ACC112 (cell line): ENCODE measurements around the gene SMAD2.
A peak's percentile ranks its signal among the peaks of the same experiment; 100 is the strongest.
"Not testable (repeated sequence)": the region's sequence is repeated elsewhere in the genome, so short reads cannot be mapped to it uniquely, and the experiment has no call there.

ENCODE experiments used
- H2AFZ ChIP-seq: fragments of 200-600 bp; sonication (generic); one replicate; pipeline ENCODE4 v1.6.0; 2017; ENCODE audit warnings: antibody characterized with exemption, low read length; ENCODE audit not compliant: unreplicated experiment
- H3K27ac ChIP-seq: fragments of 200-600 bp; sonication (generic); 2 replicates; pipeline ENCODE4 v1.5.1; 2014; ENCODE audit warnings: low read depth, mild to moderate bottlenecking, antibody characterized with exemption, low read length, moderate library complexity
- H3K27me3 ChIP-seq: fragments of 200-600 bp; sonication (generic); 2 replicates; pipeline ENCODE4 v1.6.1; 2014; ENCODE audit warnings: mild to moderate bottlenecking, antibody characterized with exemption, low read length, moderate library complexity, mixed read lengths; ENCODE audit not compliant: insufficient read depth
- H3K36me3 ChIP-seq: fragments of 200-600 bp; sonication (generic); 2 replicates; pipeline ENCODE4 v1.6.1; 2016; ENCODE audit warnings: mild to moderate bottlenecking, antibody characterized with exemption, low read length, moderate library complexity, mixed read lengths; ENCODE audit not compliant: insufficient read depth
- H3K4me1 ChIP-seq: fragments of 200-600 bp; sonication (generic); one replicate; pipeline ENCODE4 v1.6.1; 2016; ENCODE audit warnings: low read length, mixed read lengths; ENCODE audit not compliant: insufficient read depth, unreplicated experiment, control insufficient read depth
- H3K4me3 ChIP-seq: fragments of 200-600 bp; sonication (generic); 2 replicates; pipeline ENCODE4 v1.5.1; 2014; ENCODE audit warnings: mild to moderate bottlenecking, low read depth, low read length
- H3K79me2 ChIP-seq: fragments of 200-600 bp; sonication (generic); one replicate; pipeline ENCODE4 v1.6.0; 2016; ENCODE audit warnings: low read length; ENCODE audit not compliant: control insufficient read depth, unreplicated experiment, insufficient read depth

The SMAD2 gene

DNA sequence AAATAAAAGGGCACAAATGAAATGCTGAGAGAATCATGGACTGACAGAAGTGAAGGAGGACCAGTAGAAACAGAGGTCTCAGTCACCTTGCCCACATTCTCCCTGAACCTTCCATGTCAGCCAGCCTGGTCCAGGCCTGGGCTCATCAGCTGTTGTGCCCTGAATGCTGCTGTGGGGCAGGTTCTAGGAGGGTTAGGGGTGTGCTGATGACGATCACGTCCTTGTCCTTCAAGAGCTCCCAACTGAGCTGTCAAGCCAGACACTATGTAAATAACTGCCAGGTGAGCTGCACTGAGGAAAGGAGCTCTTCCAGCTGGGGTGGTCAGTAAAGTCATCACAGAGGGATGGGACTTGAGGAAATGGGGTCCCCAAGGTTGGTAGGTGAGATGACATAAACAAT lies 156.5 kb downstream of the SMAD2 start:
- Histone ChIP-seq H3K4me1 (no peaks in the 10 kb centered on the region), H3K27me3 (peaks cover 42% of the 10 kb centered on the region), H2AFZ (no peak overlapping the region), H3K4me3 (no peak overlapping the region), H3K27ac (no peak overlapping the region), H3K36me3 (no peaks in the 10 kb centered on the region), H3K79me2 (no peaks in the 10 kb centered on the region)

DNA sequence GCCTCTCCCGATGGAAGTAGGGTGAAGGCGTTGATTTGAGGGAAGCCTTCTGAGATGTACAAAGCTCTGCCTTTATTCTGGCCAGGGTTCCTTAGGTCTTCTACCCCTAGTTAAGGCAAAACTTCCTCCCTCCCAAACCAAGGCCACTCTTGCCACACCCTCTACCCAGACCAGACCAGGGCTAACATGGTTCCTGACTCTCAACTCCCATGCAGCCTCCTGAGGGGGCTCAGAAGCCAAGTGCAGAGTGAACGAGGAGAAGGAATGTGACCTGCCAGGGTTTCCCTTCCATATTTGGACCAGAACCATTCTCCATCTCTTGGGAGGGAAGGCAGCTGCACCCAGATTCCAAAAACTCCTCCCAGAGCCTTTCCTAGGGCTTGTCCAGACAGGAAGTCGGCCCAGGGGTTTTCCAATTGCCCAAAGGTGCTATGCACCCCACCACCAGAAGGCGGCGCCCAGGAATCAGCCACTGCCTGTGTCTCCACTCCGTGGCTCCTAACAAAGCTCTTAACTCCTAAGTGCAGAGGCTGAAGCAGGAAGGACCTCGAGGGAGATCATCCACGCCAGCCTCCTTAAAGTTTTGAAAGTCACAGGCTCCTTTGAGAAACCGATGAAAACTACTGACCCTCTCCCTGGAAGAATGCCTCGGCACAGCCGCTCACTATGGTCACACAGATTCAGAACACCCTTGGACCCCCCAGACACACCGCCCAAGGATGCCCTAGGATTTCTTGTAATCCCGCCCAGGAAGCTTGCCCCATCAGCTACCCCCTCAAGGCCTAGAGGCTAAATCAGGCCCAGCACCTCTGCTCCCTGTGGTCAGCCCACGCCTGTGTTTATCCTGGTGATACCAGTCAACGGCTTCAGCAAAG lies 157.8 kb downstream of the SMAD2 start:
- no peaks in the 10 kb centered on the region for H3K4me1 ChIP-seq
- H3K79me2 ChIP-seq: no peaks in the 10 kb centered on the region
- H3K4me3 ChIP-seq: no peak overlapping the region
- no peak overlapping the region for H3K27ac ChIP-seq
- H2AFZ ChIP-seq: peak overlapping the region; percentile 69
- peaks cover 39% of the 10 kb centered on the region for H3K27me3 ChIP-seq
- no peaks in the 10 kb centered on the region for H3K36me3 ChIP-seq

DNA sequence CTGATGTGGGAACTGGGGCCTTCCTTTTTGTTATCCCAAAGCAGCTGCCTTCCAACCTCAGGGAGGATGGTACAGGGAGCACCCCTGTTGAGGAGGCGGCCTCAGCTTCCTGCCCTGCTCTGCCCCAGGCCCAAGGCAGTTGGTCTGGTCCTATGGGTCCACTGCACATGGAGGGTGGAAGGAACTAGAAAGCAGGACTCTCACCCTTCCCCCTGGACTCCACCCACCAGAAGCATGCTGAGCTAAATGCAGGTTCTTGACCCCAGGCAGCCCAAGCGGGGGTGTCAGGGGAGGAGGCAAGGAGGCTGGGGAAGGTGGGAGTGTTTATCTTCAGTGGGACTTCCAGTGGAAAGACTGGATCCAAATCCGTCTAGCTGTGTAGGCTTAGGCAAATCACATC lies 158.5 kb downstream of the SMAD2 start:
- H3K27me3 ChIP-seq: peaks cover 32% of the 10 kb centered on the region
- no peaks in the 10 kb centered on the region for H3K36me3 ChIP-seq
- H3K79me2 ChIP-seq: no peaks in the 10 kb centered on the region
- H3K4me3 ChIP-seq: no peak overlapping the region
- no peak overlapping the region for H3K27ac ChIP-seq
- no peak overlapping the region for H2AFZ ChIP-seq
- H3K4me1 ChIP-seq: no peaks in the 10 kb centered on the region

DNA sequence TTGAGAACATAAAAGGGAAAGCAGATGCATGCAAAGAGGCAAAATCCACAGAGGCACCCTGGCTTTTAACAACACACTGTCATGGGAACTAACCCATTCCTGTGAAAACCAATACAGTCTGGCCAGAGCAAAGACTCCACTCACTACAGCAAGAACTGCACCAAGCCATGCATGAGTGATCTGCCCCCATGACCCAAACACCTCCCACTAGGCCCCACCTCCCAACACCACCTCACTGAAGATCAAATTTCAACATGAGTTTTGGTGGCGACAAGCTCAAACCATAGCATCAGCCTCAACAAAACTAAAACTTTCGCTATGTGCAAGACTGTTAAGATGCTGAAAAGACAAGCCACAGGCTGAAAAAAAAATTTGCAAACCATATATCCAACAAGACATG lies 162.8 kb downstream of the SMAD2 start:
- Histone ChIP-seq H3K4me1 (no peaks in the 10 kb centered on the region), H3K4me3 (no peak overlapping the region), H3K27me3 (peaks cover 27% of the 10 kb centered on the region), H3K36me3 (no peaks in the 10 kb centered on the region), H3K79me2 (no peaks in the 10 kb centered on the region), H3K27ac (no peak overlapping the region), H2AFZ (no peak overlapping the region)

DNA sequence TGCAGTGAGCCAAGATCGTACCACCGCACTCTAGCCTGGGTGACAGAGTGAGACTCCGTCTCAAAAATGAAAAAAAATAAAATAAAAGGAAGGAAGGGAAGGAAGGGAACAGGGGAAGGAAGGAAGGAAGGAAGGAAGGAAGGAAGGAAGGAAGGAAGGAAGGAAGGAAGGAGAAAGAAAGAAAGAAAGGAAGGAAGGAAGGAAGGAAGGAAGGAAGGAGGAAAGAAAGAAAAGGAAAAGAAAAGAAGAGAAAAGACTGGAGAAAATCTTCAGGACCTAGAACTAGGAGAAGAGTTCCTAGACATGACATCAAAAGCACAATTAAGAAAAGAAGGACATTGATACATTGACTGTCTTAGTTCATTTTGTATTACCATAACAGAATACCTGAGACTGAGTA lies 163.3 kb downstream of the SMAD2 start:
- not testable (repeated sequence) for H3K36me3 ChIP-seq, H3K27ac ChIP-seq, H3K4me3 ChIP-seq, H2AFZ ChIP-seq, H3K4me1 ChIP-seq, H3K79me2 ChIP-seq
- H3K27me3 ChIP-seq: peaks cover 31% of the 10 kb centered on the region
